Activated T-helper 1 cell treated with anti-CD3 and anti-CD28 coated beads, Interleukin-12 subunit alpha, Interleukin-12 subunit beta, Interleukin-2, Interleukin-4 antibody, amounts not matched to agents 30 ng/mL and 10 ng/mL and 1 ng/mL, durations not matched to agents 14 hours and 24 hours and 36 hours (primary cell): ENCODE data around the gene ARHGDIA. TPM values are rescaled to one million over a fixed set of nuclear protein-coding genes. Genes with fewer than 3 reads are reported as not detected.

Experiments
- DNase-seq: peaks from one replicate; pipeline ENCODE4 v3.0.0; 2021; ENCODE audit warnings: low spot score
- H3K27ac Mint-ChIP-seq: one replicate; pipeline ENCODE4 v1.8.0; 2021; ENCODE audit warnings: mild to moderate bottlenecking, mixed read lengths
- H3K27me3 Mint-ChIP-seq: one replicate; pipeline ENCODE4 v1.8.0; 2022; ENCODE audit warnings: mild to moderate bottlenecking, moderate library complexity, mixed read lengths; ENCODE audit not compliant: insufficient read depth
- H3K36me3 Mint-ChIP-seq: one replicate; pipeline ENCODE4 v1.8.0; 2021; ENCODE audit warnings: low read depth, mixed read lengths
- H3K4me1 Mint-ChIP-seq: one replicate; pipeline ENCODE4 v1.8.0; 2021; ENCODE audit warnings: low read depth, mixed read lengths
- H3K4me3 Mint-ChIP-seq: one replicate; pipeline ENCODE4 v1.8.0; 2021; ENCODE audit warnings: mild to moderate bottlenecking, moderate library complexity, mixed read lengths
- H3K9me3 Mint-ChIP-seq: one replicate; pipeline ENCODE4 v1.8.0; 2021; ENCODE audit warnings: mixed read lengths
- intact Hi-C: fragments of 100-400 bp; cut with micrococcal nuclease; formaldehyde crosslinking; loops from one replicate; pipeline ENCODE4 v1.15.1; 2024
- total RNA-seq: library from RNA; stranded (reverse); gene quantifications from 2 replicates; pipeline ENCODE4 v1.2.3, GENCODE V29; 2022

The ARHGDIA gene
- total RNA-seq, 1 donor from 2014 or later, result 705 TPM

GRCh38 chr17:81911277-81911961 lies 40.3 kb upstream of the ARHGDIA start, which contains the start of gene PCYT2:
TSS of gene PCYT2 (minus strand) at chr17:81911399. CDS start at chr17:81911355, 44 bp downstream.
- H3K36me3 Mint-ChIP-seq, result peaks cover 22% of the 10 kb centered on the region

GRCh38 chr17:81910840-81911276 lies 39.7 kb upstream of the ARHGDIA start:
- peaks cover 18% of the 10 kb centered on the region for H3K36me3 Mint-ChIP-seq
- intact Hi-C loops, result loop anchor here (1.0 to 2.0 kb wide), 4 partner anchors 16 to 79 kb away; partner anchors contain the start of genes ALYREF, ANAPC11, MAFG and P4HB

More at GRCh38 chr17:81911277-81911961, 40.3 kb upstream of the ARHGDIA start, which contains the start of gene PCYT2:
- H3K4me1 Mint-ChIP-seq, result peaks cover 26% of the 10 kb centered on the region
- intact Hi-C loops, result loop anchor here (1.0 to 2.0 kb wide), 4 partner anchors 15 to 79 kb away; partner anchors contain the start of genes ALYREF, ANAPC11, MAFG and P4HB
- DNase-seq, result peak; percentile 91
- H3K27ac Mint-ChIP-seq, result peak within 1 kb of the TSS; percentile 61
- peak within 1 kb of the TSS; percentile 88 for H3K4me3 Mint-ChIP-seq
- H3K27me3 Mint-ChIP-seq, result no peaks in the 10 kb centered on the region
- no peaks in the 10 kb centered on the region for H3K9me3 Mint-ChIP-seq

GRCh38 chr17:81909966-81910839 lies 39.1 kb upstream of the ARHGDIA start:
- peaks cover 17% of the 10 kb centered on the region for H3K36me3 Mint-ChIP-seq
- H3K4me1 Mint-ChIP-seq, result peaks cover 19% of the 10 kb centered on the region
- peak overlapping the region; percentile 88 for H3K4me3 Mint-ChIP-seq
- no peak for DNase-seq
- no peaks in the 10 kb centered on the region for H3K27me3 Mint-ChIP-seq
- no peaks in the 10 kb centered on the region for H3K9me3 Mint-ChIP-seq
- H3K27ac Mint-ChIP-seq, result peak overlapping the region; percentile 48
- intact Hi-C loops, result loop anchor here (2.0 kb wide), 2 partner anchors 17 to 19 kb away; partner anchors contain the start of genes ALYREF, ANAPC11 and MAFG

More at GRCh38 chr17:81910840-81911276, 39.7 kb upstream of the ARHGDIA start:
- Mint-ChIP-seq H3K27ac (peak overlapping the region; percentile 48), H3K4me1 (peaks cover 21% of the 10 kb centered on the region), H3K4me3 (peak overlapping the region; percentile 88), H3K27me3 (no peaks in the 10 kb centered on the region), H3K9me3 (no peaks in the 10 kb centered on the region)
- DNase-seq, result no peak

GRCh38 chr17:81909231-81909630 lies 38.1 kb upstream of the ARHGDIA start:
- peaks cover 19% of the 10 kb centered on the region for H3K4me1 Mint-ChIP-seq
- H3K36me3 Mint-ChIP-seq, result peaks cover 14% of the 10 kb centered on the region
- intact Hi-C loops, result no loop called here
- no peak for DNase-seq
- H3K4me3 Mint-ChIP-seq, result peak overlapping the region; percentile 88
- H3K27me3 Mint-ChIP-seq, result no peaks in the 10 kb centered on the region
- H3K27ac Mint-ChIP-seq, result peak overlapping the region; percentile 23
- no peaks in the 10 kb centered on the region for H3K9me3 Mint-ChIP-seq

- H3K36me3 Mint-ChIP-seq, result peaks cover 14% of the 10 kb centered on the region
- H3K4me1 Mint-ChIP-seq, result peaks cover 19% of the 10 kb centered on the region
Measured at GRCh38 chr17:81908793-81909192, 37.7 kb upstream of the ARHGDIA start.

GRCh38 chr17:81907219-81908145 lies 36.3 kb upstream of the ARHGDIA start:
- H3K27me3 Mint-ChIP-seq, result no peaks in the 10 kb centered on the region
- no peak overlapping the region for H3K27ac Mint-ChIP-seq

More at GRCh38 chr17:81908793-81909192, 37.7 kb upstream of the ARHGDIA start:
- no peak overlapping the region for H3K27ac Mint-ChIP-seq
- intact Hi-C loops, result no loop called here
- no peaks in the 10 kb centered on the region for H3K27me3 Mint-ChIP-seq
- no peaks in the 10 kb centered on the region for H3K9me3 Mint-ChIP-seq
- no peak for DNase-seq
- H3K4me3 Mint-ChIP-seq, result peak overlapping the region; percentile 88

GRCh38 chr17:81906476-81907218 lies 35.5 kb upstream of the ARHGDIA start:
- Mint-ChIP-seq H3K4me1 (peaks cover 6% of the 10 kb centered on the region), H3K9me3 (no peaks in the 10 kb centered on the region), H3K27me3 (no peaks in the 10 kb centered on the region), H3K36me3 (peaks cover 5% of the 10 kb centered on the region), H3K4me3 (no peak overlapping the region), H3K27ac (no peak overlapping the region)
- DNase-seq, result no peak
- intact Hi-C loops, result no loop called here

More at GRCh38 chr17:81907219-81908145, 36.3 kb upstream of the ARHGDIA start:
- H3K36me3 Mint-ChIP-seq, result peaks cover 7% of the 10 kb centered on the region
- H3K4me1 Mint-ChIP-seq, result peaks cover 13% of the 10 kb centered on the region
- no peak for DNase-seq
- no peak overlapping the region for H3K4me3 Mint-ChIP-seq
- intact Hi-C loops, result no loop called here
- no peaks in the 10 kb centered on the region for H3K9me3 Mint-ChIP-seq

- Mint-ChIP-seq H3K27ac (no peak overlapping the region), H3K4me3 (no peak overlapping the region), H3K9me3 (no peaks in the 10 kb centered on the region), H3K27me3 (peaks cover under 1% of the 10 kb centered on the region), H3K4me1 (peaks cover 9% of the 10 kb centered on the region), H3K36me3 (peaks cover 7% of the 10 kb centered on the region)
- intact Hi-C loops, result no loop called here
- no peak for DNase-seq
Measured at GRCh38 chr17:81905993-81906392, 34.9 kb upstream of the ARHGDIA start.

GRCh38 chr17:81905424-81905875 lies 34.3 kb upstream of the ARHGDIA start:
- H3K27me3 Mint-ChIP-seq, result peaks cover 3% of the 10 kb centered on the region
- intact Hi-C loops, result no loop called here
- no peaks in the 10 kb centered on the region for H3K9me3 Mint-ChIP-seq
- peaks cover 12% of the 10 kb centered on the region for H3K36me3 Mint-ChIP-seq
- no peak for DNase-seq
- peaks cover 13% of the 10 kb centered on the region for H3K4me1 Mint-ChIP-seq
- no peak overlapping the region for H3K4me3 Mint-ChIP-seq
- H3K27ac Mint-ChIP-seq, result no peak overlapping the region

- H3K4me1 Mint-ChIP-seq, result peaks cover 9% of the 10 kb centered on the region
- H3K4me3 Mint-ChIP-seq, result no peak overlapping the region
- DNase-seq, result no peak
- intact Hi-C loops, result no loop called here
- no peak overlapping the region for H3K27ac Mint-ChIP-seq
- peaks cover 3% of the 10 kb centered on the region for H3K27me3 Mint-ChIP-seq
- H3K36me3 Mint-ChIP-seq, result peaks cover 13% of the 10 kb centered on the region
- H3K9me3 Mint-ChIP-seq, result no peaks in the 10 kb centered on the region
Measured at GRCh38 chr17:81904600-81905423, 33.7 kb upstream of the ARHGDIA start.
